GM21381 (cell line): ENCODE measurements around the gene SAMD1.
A peak's percentile ranks its signal among the peaks of the same experiment; 100 is the strongest.

Source experiments
- ATAC-seq: cut with Tn5 transposase; IDR thresholded peaks from one replicate; pipeline ENCODE4 v1.9.1; 2021; ENCODE audit warnings: mild to moderate bottlenecking, moderate library complexity; ENCODE audit not compliant: unreplicated experiment

The SAMD1 gene

GRCh38 chr19:14090509-14091080 lies at the start of gene SAMD1:
Gene SAMD1 (minus strand): TSS chr19:14090751.
- ATAC-seq = peak; percentile 44

GRCh38 chr19:14139944-14140343 lies 49.4 kb upstream of the SAMD1 start:
- ATAC-seq = no peak

- no peak for ATAC-seq
Measured at GRCh38 chr19:14138576-14139265, 48.2 kb upstream of the SAMD1 start.

- ATAC-seq = peak; percentile 76
Measured at GRCh38 chr19:14136509-14137281, 46.1 kb upstream of the SAMD1 start, which contains the start of gene ASF1B. Gene ASF1B (minus strand): TSS chr19:14136589. CDS start chr19:14136456, 133 bp downstream.

GRCh38 chr19:14135985-14136508 lies 45.5 kb upstream of the SAMD1 start:
- ATAC-seq = peak; percentile 0

GRCh38 chr19:14135355-14135754 lies 44.8 kb upstream of the SAMD1 start:
- no peak for ATAC-seq

- ATAC-seq = no peak
Measured at GRCh38 chr19:14127929-14128509, 37.5 kb upstream of the SAMD1 start.

GRCh38 chr19:14127176-14127575 lies 36.6 kb upstream of the SAMD1 start:
- no peak for ATAC-seq

GRCh38 chr19:14122924-14123323 lies 32.4 kb upstream of the SAMD1 start:
- no peak for ATAC-seq

- ATAC-seq = no peak
Measured at GRCh38 chr19:14120497-14120780, 29.9 kb upstream of the SAMD1 start.

GRCh38 chr19:14119644-14120496 lies 29.3 kb upstream of the SAMD1 start:
- no peak for ATAC-seq

GRCh38 chr19:14119146-14119545 lies 28.6 kb upstream of the SAMD1 start:
- no peak for ATAC-seq

- ATAC-seq = peak; percentile 44
Measured at GRCh38 chr19:14118165-14119051, 27.9 kb upstream of the SAMD1 start.

GRCh38 chr19:14117668-14118164 lies 27.2 kb upstream of the SAMD1 start, which contains the start of gene PRKACA:
Gene PRKACA (minus strand): TSS chr19:14117762. CDS start chr19:14117547, 215 bp downstream.
- ATAC-seq = peak; percentile 87

- no peak for ATAC-seq
Measured at GRCh38 chr19:14116918-14117578, 26.5 kb upstream of the SAMD1 start.

- no peak for ATAC-seq
Measured at GRCh38 chr19:14116525-14116917, 26.0 kb upstream of the SAMD1 start.

- ATAC-seq = no peak
Measured at GRCh38 chr19:14115756-14116155, 25.2 kb upstream of the SAMD1 start.

GRCh38 chr19:14114854-14115253 lies 24.3 kb upstream of the SAMD1 start:
- ATAC-seq = no peak

- no peak for ATAC-seq
Measured at GRCh38 chr19:14114439-14114838, 23.9 kb upstream of the SAMD1 start.
